Measurements from ENCODE around the gene NPC1.

Gene NPC1

GRCh38 chr18:23609390-23610023, 23.2 kb upstream of the NPC1 start:
- DNase-seq (ENCODE audit: insufficient read length, low spot score): no peak
- FAIRE-seq: no peak

- DNase-seq (ENCODE audit: insufficient read length, low spot score): no peak
- no peak for FAIRE-seq
Measured at GRCh38 chr18:23608211-23608610, 21.9 kb upstream of the NPC1 start.

GRCh38 chr18:23605941-23606340, 19.6 kb upstream of the NPC1 start:
- no peak for DNase-seq (ENCODE audit: insufficient read length, low spot score)
- no peak for FAIRE-seq

DNA sequence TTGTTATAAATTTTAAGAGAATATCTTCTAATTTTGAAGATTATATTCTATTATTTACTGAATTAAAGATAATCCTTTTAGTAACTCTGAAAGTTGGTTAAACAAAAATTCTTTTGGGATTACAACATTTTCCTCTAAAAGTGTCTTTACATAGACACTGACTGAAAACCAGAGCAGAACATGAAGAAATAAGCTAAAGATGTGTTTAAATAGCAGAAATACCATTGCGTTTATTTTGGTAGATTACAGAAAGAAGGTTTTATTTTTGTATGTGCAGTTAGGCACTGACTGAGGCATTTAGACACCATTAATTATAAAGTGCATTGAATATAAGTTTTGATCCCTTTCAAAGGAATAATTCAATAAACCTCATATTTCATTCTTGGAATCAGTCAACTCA, 13.5 kb upstream of the NPC1 start:
- FAIRE-seq (no peak), DNase-seq (ENCODE audit: insufficient read length, low spot score) (no peak)

DNA sequence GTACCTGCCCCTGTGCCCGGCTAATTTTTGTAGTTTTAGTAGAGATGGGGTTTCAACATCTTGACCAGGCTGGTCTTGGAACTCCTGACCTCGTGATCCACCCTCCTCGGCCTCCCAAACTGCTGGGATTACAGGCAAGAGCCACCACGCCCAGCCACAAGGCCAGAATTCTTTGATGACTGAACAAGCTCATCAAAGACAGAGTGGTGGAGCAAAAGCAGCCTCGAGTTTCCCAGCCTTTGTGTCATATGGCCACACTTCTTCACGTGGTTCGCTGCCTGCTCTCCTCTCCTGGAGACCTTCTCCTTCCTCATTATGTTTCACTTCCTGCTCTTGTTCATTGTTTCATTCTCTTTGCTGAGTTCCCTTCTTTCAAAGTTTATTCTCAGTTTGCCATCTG, 9.9 kb upstream of the NPC1 start:
- DNase-seq (ENCODE audit: insufficient read length, low spot score): no peak
- peak; percentile 18 for FAIRE-seq

DNA sequence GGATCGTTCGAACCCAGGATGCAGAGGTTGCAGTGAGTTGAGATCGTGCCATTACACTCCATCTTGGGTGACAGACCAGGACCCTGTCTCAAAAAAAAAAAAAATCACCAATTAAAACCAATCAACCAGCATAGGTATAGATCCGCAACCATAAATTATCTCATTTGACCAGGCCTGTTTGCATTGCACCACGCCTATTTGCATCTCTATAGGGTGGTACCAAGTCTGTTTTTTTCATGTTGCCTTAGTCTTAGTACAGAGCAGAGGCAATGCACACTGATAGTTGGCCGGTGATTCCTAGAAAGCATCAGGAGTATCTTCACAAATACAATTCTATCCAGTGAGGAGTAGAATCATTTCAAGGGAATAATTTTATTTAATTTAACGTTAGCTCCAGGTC, 9.3 kb upstream of the NPC1 start:
- DNase-seq (ENCODE audit: insufficient read length, low spot score) (no peak), FAIRE-seq (no peak)

GRCh38 chr18:23593720-23594119, 7.4 kb upstream of the NPC1 start:
- FAIRE-seq: no peak
- DNase-seq (ENCODE audit: insufficient read length, low spot score): no peak

DNA sequence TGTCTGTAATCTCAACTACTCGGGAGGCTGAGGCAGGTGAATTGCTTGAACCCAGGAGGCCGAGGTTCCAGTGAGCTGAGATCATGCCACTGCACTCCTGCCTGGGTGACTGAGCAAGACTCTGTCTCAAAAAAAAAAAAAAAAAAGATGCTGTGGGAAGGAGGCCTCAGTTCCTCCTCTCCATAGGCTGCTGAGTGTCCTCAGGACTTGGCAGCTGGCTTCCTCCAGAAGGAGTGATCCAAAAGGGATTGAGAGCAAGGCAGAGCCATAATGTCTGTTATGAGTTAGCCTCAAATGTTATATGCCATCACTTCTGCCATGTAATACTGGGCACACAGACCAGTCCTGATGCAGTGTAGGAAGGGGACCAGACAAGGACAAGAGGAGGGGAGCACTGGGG, 6.6 kb upstream of the NPC1 start:
- DNase-seq (ENCODE audit: insufficient read length, low spot score) (no peak), FAIRE-seq (no peak)

DNA sequence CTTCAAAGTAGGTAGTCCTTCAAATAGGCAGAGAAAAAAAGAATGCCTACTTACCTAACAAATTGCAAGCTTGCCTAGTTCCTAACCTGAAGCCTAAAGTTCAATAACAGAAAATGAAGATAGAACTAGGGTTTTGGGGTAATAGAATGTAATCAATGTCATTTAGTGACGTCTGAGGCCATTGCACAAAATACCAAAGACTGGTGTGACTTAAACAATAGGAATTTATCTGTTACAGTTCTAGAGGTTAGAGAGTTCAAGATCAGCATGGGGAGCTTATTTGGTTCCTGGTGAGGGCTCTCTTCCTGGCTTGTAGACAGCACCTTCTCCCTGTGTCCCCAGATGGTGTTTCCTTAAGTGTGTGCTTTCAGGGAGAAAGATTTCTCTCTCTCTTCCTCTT, 4.7 kb upstream of the NPC1 start:
- DNase-seq (ENCODE audit: insufficient read length, low spot score) (no peak), FAIRE-seq (no peak)

DNA sequence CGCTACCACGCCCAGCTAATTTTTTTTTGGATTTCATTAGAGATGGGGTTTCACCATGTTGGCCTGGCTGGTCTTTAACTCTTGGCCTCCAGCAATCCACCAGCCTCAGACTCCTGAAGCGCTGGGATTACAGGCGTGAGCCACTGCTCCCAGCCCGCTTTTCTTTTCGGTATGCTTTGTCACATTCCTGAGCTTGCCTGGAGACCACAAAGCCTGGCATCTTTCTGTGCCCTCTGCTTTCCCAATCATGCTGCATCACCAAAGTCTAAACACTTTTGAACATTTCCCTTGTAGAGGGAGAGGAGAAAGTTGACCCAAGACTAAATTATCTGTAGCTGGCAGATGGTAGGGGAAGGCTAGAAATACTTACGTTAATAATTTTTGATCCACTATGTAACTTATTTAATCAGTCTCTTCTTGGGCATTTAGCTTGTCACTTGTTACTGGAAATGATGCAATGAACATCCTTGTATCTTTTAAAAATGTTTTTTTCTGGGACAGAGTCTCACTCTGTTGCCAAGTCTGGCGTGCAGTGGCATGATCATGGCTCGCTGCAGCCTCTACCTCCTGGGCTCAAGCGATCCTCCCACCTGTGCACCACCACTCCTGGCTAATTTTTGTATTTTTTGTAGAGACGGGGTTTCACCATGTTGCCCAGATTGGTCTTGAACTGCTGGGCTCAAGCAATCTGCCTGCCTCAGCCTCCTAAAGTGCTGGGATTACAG, 2.7 kb upstream of the NPC1 start:
- FAIRE-seq (no peak), DNase-seq (ENCODE audit: insufficient read length, low spot score) (no peak)

GRCh38 chr18:23587220-23587642, 925 bp upstream of the NPC1 start:
- DNase-seq (ENCODE audit: insufficient read length, low spot score) (no peak), FAIRE-seq (peak; percentile 80)

- DNase-seq (ENCODE audit: insufficient read length, low spot score) (no peak), FAIRE-seq (no peak)
Measured at GRCh38 chr18:23585897-23586248, 433 bp downstream of the NPC1 start.

DNA sequence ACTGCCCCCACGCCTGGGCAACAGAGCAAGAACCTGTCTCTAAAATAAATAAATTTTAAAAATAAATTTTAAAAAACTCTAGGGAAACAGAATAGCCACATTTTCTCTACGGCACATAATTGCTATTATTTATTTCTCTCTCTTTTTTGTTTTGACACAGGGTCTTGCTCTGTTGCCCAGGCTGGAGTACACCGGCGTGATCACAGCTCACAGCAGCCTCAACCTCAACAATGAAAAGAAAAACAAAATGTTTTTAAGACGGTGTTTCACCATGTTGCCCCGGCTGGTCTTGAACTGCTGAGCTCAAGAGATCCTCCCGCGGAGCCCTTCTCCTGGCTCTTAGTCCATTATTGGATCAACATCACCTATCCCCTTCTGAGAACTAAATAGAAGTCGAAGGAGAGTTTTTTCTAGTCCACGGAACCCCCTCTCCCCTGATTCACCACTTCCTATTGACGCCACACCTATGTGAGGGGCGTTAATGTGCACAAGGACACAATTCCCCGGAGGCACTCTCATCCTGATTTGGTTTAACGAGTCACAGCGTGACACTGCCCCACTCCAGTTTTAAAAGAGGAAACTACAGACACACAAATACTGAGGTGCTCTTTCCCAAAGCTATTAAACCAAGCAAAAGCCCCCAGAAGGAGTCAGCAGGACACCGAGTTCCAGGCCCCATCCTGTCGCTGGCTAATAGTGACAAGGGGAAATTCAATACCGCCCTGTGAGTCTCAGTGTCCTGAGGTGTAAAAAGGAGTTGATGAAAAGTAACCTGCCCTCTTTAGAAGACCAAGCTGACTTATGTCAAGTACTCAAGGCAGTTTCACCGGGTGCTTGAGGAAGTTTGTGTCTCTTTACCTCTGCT, 1.1 kb downstream of the NPC1 start:
- DNase-seq (ENCODE audit: insufficient read length, low spot score): no peak
- FAIRE-seq: peak; percentile 61

- FAIRE-seq: no peak
- no peak for DNase-seq (ENCODE audit: insufficient read length, low spot score)
Measured at GRCh38 chr18:23584019-23584983, 2.0 kb downstream of the NPC1 start.

GRCh38 chr18:23583071-23583865, 3.0 kb downstream of the NPC1 start:
- no peak for DNase-seq (ENCODE audit: insufficient read length, low spot score)
- no peak for FAIRE-seq

- FAIRE-seq (no peak), DNase-seq (ENCODE audit: insufficient read length, low spot score) (no peak)
Measured at GRCh38 chr18:23580677-23581367, 5.5 kb downstream of the NPC1 start.

GRCh38 chr18:23578891-23579653, 7.2 kb downstream of the NPC1 start:
- no peak for FAIRE-seq
- no peak for DNase-seq (ENCODE audit: insufficient read length, low spot score)

DNA sequence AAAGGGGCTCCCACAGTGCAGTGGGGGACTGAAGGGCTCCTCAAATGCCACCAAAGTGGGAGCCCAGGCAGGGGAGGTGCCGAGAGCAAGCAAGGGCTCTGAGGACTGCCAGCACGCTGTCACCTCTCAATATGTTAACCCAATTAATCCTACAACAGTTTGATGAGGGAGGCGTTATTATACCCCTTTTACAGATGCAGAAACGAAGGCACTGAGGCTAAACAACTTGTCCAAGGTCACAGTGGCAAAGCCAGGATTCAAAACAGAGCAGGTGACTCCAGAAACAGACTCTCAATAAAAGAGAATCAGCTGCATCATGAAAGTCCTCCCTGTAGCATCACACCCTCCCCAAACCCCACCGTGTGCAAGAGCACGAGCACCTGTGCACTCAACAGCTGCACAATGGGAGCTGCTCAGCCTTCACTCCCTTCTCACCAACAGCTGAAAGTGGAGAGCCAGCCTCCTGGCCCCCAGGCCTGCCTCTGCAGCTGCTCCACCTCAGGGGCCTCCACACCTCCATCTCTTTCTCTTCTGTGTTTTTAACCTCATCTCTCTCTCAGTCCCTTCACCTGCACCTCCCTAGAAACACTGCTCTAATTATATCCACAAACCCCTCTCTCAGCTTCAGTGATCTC, 8.1 kb downstream of the NPC1 start:
- DNase-seq (ENCODE audit: insufficient read length, low spot score) (no peak), FAIRE-seq (no peak)

Measured in GM19239 (cell line).